ENCODE measurements around the gene GALK2. TPM values are rescaled to one million over a fixed set of nuclear protein-coding genes. Genes with fewer than 3 reads are reported as not detected.

Gene GALK2
- total and polyA plus RNA-seq, 2 experiments from 2014 or later = 11.5 to 23.0 TPM

DNA sequence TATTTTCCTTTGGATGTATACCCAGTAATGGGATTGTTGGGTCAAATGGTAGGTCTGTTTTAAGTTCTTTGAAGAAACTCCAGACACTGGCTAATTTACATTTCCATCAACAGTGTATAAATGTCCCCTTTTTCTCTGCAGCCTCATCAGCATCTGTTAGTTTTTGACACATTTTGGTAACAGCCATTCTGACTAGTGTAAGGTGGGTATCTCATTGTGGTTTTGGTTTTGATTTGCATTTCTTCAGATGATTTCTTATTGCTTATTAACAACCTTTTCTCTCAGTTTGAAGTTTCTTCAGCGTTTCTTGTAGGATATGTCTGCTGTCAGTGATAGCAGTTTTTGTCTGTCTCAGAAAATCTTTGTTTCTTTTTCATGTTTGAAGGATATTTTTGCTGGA, 15.4 kb downstream of the GALK2 start (continued):
- TF ChIP-seq JUNB (IDR thresholded peaks at IDR 0.05; ENCODE audit: unreplicated experiment) (no peak), CREB1 (CRISPR knock-in tag; IDR thresholded peaks at IDR 0.05; ENCODE audit: low read depth) (no peak), STAT1 (IDR thresholded peaks at IDR 0.05; ENCODE audit: unreplicated experiment) (no peak)

DNA sequence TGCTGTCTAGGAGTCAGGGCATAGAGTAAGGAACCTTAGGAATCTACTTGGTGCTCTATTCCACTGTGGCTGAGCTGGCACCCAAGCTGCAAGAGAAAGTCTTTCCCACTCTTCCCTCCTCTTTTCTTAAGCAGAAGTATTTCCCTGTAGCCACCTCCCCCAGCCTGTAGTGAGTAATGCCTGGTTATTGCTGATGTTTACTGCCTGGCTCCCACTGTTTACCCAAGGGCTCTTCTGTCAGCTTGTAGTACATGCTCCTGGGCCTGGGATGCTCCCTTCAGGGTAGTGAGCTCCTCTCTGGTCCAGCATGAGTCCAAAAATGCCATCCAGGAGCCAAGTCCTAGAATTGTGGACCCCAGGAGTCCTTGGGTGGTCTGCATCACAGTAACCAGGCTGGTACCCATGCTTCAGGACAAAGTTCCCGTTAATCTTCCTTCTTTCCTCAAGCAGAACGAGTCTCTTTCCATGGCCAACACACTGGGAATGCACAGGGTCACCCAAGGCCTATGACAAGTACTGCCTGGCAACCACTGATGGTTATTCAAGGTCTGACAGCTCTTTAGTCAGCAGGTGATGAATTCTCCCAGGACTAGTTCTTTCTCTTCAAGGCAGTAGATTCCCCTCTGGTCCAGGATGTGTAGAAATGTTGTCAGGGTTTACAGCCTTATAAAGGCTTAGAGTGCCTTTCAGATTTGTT, 17.6 kb downstream of the GALK2 start:
- Histone ChIP-seq H3K9me2 (ENCODE audit: insufficient read depth) (peaks cover 3% of the 10 kb centered on the region; the same call in 1 of the 2 replicates), H3K27ac (ENCODE audit: low read depth) (no peak overlapping the region), H3F3A (replicated peaks; ENCODE audit: low read depth) (no peaks in the 10 kb centered on the region), H3K4me1 (ENCODE audit: insufficient read depth) (peaks cover 32% of the 10 kb centered on the region), H3K4me3 (no peak overlapping the region), H3K79me2 (replicated peaks; ENCODE audit: insufficient read depth) (no peaks in the 10 kb centered on the region), H3K36me3 (ENCODE audit: insufficient read depth) (no peaks in the 10 kb centered on the region), H3K27me3 (ENCODE audit: insufficient read depth) (no peaks in the 10 kb centered on the region), H3K4me2 (no peak overlapping the region), H4K20me1 (replicated peaks; ENCODE audit: insufficient read depth) (no peaks in the 10 kb centered on the region), H2AFZ (no peak overlapping the region)
- H3K27me3 Mint-ChIP-seq (ENCODE audit: insufficient read depth, low read depth, poor library complexity) = peaks cover 2% of the 10 kb centered on the region
- DNase-seq (ENCODE audit: low spot score) (no peak), ATAC-seq (no peak)
- peaks cover 26% of the 10 kb centered on the region for H3K4me1 Mint-ChIP-seq
- H3K9me3 Mint-ChIP-seq = no peaks in the 10 kb centered on the region
- H3K4me3 Mint-ChIP-seq = no peak overlapping the region
- H3K27ac Mint-ChIP-seq = no peak overlapping the region
- no peaks in the 10 kb centered on the region; the same call in 2 of the 3 replicates for H3K36me3 Mint-ChIP-seq (ENCODE audit: low read depth)
- TF ChIP-seq EZH2 (IDR thresholded peaks at IDR 0.05; ENCODE audit: low read depth, unreplicated experiment) (no peak), POLR2AphosphoS5 (IDR thresholded peaks at IDR 0.05; ENCODE audit: low read depth) (no peak), ZNF114 (CRISPR knock-in tag; IDR thresholded peaks at IDR 0.05) (no peak), CREB1 (CRISPR knock-in tag; IDR thresholded peaks at IDR 0.05; ENCODE audit: low read depth) (no peak), ZNF331 (CRISPR knock-in tag; IDR thresholded peaks at IDR 0.05; ENCODE audit: low read depth) (no peak), STAT1 (IDR thresholded peaks at IDR 0.05; ENCODE audit: unreplicated experiment) (no peak), EZH2phosphoT487 (IDR thresholded peaks at IDR 0.05; ENCODE audit: unreplicated experiment) (no peak), JUNB (IDR thresholded peaks at IDR 0.05; ENCODE audit: unreplicated experiment) (no peak)
- TF ChIP-seq, protein P1, sequence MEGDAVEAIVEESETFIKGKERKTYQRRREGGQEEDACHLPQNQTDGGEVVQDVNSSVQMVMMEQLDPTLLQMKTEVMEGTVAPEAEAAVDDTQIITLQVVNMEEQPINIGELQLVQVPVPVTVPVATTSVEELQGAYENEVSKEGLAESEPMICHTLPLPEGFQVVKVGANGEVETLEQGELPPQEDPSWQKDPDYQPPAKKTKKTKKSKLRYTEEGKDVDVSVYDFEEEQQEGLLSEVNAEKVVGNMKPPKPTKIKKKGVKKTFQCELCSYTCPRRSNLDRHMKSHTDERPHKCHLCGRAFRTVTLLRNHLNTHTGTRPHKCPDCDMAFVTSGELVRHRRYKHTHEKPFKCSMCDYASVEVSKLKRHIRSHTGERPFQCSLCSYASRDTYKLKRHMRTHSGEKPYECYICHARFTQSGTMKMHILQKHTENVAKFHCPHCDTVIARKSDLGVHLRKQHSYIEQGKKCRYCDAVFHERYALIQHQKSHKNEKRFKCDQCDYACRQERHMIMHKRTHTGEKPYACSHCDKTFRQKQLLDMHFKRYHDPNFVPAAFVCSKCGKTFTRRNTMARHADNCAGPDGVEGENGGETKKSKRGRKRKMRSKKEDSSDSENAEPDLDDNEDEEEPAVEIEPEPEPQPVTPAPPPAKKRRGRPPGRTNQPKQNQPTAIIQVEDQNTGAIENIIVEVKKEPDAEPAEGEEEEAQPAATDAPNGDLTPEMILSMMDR (conservative IDR thresholded peaks at IDR 0.05; ENCODE audit: low read depth in 2 of 2) = no peak
- TF ChIP-seq, protein P2, sequence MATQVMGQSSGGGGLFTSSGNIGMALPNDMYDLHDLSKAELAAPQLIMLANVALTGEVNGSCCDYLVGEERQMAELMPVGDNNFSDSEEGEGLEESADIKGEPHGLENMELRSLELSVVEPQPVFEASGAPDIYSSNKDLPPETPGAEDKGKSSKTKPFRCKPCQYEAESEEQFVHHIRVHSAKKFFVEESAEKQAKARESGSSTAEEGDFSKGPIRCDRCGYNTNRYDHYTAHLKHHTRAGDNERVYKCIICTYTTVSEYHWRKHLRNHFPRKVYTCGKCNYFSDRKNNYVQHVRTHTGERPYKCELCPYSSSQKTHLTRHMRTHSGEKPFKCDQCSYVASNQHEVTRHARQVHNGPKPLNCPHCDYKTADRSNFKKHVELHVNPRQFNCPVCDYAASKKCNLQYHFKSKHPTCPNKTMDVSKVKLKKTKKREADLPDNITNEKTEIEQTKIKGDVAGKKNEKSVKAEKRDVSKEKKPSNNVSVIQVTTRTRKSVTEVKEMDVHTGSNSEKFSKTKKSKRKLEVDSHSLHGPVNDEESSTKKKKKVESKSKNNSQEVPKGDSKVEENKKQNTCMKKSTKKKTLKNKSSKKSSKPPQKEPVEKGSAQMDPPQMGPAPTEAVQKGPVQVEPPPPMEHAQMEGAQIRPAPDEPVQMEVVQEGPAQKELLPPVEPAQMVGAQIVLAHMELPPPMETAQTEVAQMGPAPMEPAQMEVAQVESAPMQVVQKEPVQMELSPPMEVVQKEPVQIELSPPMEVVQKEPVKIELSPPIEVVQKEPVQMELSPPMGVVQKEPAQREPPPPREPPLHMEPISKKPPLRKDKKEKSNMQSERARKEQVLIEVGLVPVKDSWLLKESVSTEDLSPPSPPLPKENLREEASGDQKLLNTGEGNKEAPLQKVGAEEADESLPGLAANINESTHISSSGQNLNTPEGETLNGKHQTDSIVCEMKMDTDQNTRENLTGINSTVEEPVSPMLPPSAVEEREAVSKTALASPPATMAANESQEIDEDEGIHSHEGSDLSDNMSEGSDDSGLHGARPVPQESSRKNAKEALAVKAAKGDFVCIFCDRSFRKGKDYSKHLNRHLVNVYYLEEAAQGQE (IDR thresholded peaks at IDR 0.05; ENCODE audit: unreplicated experiment) = no peak
- TF ChIP-seq, protein P3, sequence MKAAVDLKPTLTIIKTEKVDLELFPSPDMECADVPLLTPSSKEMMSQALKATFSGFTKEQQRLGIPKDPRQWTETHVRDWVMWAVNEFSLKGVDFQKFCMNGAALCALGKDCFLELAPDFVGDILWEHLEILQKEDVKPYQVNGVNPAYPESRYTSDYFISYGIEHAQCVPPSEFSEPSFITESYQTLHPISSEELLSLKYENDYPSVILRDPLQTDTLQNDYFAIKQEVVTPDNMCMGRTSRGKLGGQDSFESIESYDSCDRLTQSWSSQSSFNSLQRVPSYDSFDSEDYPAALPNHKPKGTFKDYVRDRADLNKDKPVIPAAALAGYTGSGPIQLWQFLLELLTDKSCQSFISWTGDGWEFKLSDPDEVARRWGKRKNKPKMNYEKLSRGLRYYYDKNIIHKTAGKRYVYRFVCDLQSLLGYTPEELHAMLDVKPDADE (IDR thresholded peaks at IDR 0.05) = no peak
- TF ChIP-seq, protein P4, sequence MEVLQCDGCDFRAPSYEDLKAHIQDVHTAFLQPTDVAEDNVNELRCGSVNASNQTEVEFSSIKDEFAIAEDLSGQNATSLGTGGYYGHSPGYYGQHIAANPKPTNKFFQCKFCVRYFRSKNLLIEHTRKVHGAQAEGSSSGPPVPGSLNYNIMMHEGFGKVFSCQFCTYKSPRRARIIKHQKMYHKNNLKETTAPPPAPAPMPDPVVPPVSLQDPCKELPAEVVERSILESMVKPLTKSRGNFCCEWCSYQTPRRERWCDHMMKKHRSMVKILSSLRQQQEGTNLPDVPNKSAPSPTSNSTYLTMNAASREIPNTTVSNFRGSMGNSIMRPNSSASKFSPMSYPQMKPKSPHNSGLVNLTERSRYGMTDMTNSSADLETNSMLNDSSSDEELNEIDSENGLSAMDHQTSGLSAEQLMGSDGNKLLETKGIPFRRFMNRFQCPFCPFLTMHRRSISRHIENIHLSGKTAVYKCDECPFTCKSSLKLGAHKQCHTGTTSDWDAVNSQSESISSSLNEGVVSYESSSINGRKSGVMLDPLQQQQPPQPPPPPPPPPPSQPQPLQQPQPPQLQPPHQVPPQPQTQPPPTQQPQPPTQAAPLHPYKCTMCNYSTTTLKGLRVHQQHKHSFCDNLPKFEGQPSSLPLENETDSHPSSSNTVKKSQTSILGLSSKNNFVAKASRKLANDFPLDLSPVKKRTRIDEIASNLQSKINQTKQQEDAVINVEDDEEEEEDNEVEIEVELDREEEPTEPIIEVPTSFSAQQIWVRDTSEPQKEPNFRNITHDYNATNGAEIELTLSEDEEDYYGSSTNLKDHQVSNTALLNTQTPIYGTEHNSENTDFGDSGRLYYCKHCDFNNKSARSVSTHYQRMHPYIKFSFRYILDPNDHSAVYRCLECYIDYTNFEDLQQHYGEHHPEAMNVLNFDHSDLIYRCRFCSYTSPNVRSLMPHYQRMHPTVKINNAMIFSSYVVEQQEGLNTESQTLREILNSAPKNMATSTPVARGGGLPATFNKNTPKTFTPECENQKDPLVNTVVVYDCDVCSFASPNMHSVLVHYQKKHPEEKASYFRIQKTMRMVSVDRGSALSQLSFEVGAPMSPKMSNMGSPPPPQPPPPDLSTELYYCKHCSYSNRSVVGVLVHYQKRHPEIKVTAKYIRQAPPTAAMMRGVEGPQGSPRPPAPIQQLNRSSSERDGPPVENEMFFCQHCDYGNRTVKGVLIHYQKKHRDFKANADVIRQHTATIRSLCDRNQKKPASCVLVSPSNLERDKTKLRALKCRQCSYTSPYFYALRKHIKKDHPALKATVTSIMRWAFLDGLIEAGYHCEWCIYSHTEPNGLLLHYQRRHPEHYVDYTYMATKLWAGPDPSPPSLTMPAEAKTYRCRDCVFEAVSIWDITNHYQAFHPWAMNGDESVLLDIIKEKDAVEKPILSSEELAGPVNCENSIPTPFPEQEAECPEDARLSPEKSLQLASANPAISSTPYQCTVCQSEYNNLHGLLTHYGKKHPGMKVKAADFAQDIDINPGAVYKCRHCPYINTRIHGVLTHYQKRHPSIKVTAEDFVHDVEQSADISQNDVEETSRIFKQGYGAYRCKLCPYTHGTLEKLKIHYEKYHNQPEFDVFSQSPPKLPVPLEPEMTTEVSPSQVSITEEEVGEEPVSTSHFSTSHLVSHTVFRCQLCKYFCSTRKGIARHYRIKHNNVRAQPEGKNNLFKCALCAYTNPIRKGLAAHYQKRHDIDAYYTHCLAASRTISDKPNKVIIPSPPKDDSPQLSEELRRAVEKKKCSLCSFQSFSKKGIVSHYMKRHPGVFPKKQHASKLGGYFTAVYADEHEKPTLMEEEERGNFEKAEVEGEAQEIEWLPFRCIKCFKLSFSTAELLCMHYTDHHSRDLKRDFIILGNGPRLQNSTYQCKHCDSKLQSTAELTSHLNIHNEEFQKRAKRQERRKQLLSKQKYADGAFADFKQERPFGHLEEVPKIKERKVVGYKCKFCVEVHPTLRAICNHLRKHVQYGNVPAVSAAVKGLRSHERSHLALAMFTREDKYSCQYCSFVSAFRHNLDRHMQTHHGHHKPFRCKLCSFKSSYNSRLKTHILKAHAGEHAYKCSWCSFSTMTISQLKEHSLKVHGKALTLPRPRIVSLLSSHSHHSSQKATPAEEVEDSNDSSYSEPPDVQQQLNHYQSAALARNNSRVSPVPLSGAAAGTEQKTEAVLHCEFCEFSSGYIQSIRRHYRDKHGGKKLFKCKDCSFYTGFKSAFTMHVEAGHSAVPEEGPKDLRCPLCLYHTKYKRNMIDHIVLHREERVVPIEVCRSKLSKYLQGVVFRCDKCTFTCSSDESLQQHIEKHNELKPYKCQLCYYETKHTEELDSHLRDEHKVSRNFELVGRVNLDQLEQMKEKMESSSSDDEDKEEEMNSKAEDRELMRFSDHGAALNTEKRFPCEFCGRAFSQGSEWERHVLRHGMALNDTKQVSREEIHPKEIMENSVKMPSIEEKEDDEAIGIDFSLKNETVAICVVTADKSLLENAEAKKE (CRISPR knock-in tag; IDR thresholded peaks at IDR 0.05) = no peak
